ENCODE measurements around the gene CCDC6. TPM values are rescaled to one million over a fixed set of nuclear protein-coding genes. Genes with fewer than 3 reads are reported as not detected.

Gene CCDC6
- total RNA-seq, 1 experiment from 2014 or later = 54.9 TPM

- no TSS peak for BruUV-seq (replicated peaks)
- DNase-seq (ENCODE audit: low read depth, low spot score) = no peak
Observed at GRCh38 chr10:59908808-59909143, 2.4 kb upstream of the CCDC6 start.

More at GRCh38 chr10:59908808-59909143, 2.4 kb upstream of the CCDC6 start:
- H3K9me3 ChIP-seq (ENCODE audit: control insufficient read depth in 1 of 2, insufficient read depth in 1 of 2, low read depth in 1 of 2, low read length in 2 of 2) = no peaks in the 10 kb centered on the region
- peak overlapping the region; percentile 91 for H3K9ac ChIP-seq (ENCODE audit: low read length)
- peaks cover 5% of the 10 kb centered on the region; the same call in 1 of the 2 replicates for H4K20me1 ChIP-seq (ENCODE audit: insufficient read depth)
- peak overlapping the region; percentile 93 to 95 for H3K4me3 ChIP-seq (replicated peaks in 1 of 2; ENCODE audit: low read depth in 1 of 2, low read length in 2 of 2)
- ATAC-seq = no peak
- TF ChIP-seq CBX3 (IDR thresholded peaks at IDR 0.05; ENCODE audit: low read depth) (no peak), RAD21 (IDR thresholded peaks at IDR 0.05; ENCODE audit: low read depth) (no peak), ATF3 (IDR thresholded peaks at IDR 0.05) (no peak), CTCF (IDR thresholded peaks at IDR 0.05 in 2 of 3, conservative IDR thresholded peaks at IDR 0.05 in 1 of 3; ENCODE audit: borderline replicate concordance in 1 of 3, insufficient read depth in 1 of 3, low read depth in 2 of 3, low read length in 2 of 3) (no peak), POLR2AphosphoS5 (IDR thresholded peaks at IDR 0.05; ENCODE audit: low read depth, low read length) (no peak), JUND (IDR thresholded peaks at IDR 0.05) (no peak), SP1 (IDR thresholded peaks at IDR 0.05; ENCODE audit: low read depth) (no peak), EGR1 (IDR thresholded peaks at IDR 0.05; ENCODE audit: low read depth) (no peak), ELF1 (IDR thresholded peaks at IDR 0.05; ENCODE audit: borderline replicate concordance, low read depth) (no peak)
- intact Hi-C loops (cut with micrococcal nuclease) = loop anchor here (5.0 kb wide), 1 partner anchor 59 kb away; no protein-coding TSS in a partner anchor
- ChIA-PET POLR2A (interaction anchor here (1.0 kb wide), 1 partner anchor 8 kb away, joined by 3 read pairs; no protein-coding TSS in a partner anchor), CTCF (interaction anchor here (0.8 to 1.5 kb wide), 2 partner anchors 139 to 282 kb away, joined by 4 to 5 read pairs; no protein-coding TSS in a partner anchor), RAD21 (ENCODE audit: low non-redundant PET in 1 of 2, low total read pairs in 2 of 2, uncharacterized antibody in 2 of 2, unreplicated experiment in 2 of 2) (no interaction called here)
- H3K79me2 ChIP-seq (ENCODE audit: insufficient read depth, low read length) = peaks cover 24% of the 10 kb centered on the region
- no peaks in the 10 kb centered on the region for H3K27me3 ChIP-seq (ENCODE audit: insufficient read depth, low read length)
- H3K27ac ChIP-seq (ENCODE audit: low read depth, low read length) = peak overlapping the region; percentile 66; the same call in 1 of the 2 replicates
- H3K4me2 ChIP-seq (ENCODE audit: low read length) = peak overlapping the region; percentile 84
- H3K4me1 ChIP-seq (ENCODE audit: control insufficient read depth in 1 of 2, insufficient read depth in 2 of 2, low read length in 2 of 2) = peaks cover 16 to 33% of the 10 kb centered on the region in 2 experiments
- H3K9me2 ChIP-seq (ENCODE audit: insufficient read depth) = no peaks in the 10 kb centered on the region
- H3K36me3 ChIP-seq (ENCODE audit: control insufficient read depth in 1 of 2, insufficient read depth in 2 of 2, low read length in 2 of 2) = no peaks in the 10 kb centered on the region
- peak overlapping the region; percentile 64 for H2AFZ ChIP-seq (ENCODE audit: low read depth, low read length, poor library complexity, severe bottlenecking)
